HEK293T (cell line): Measurements from ENCODE around the gene CADM2.

Experiments used
- ARNT ChIP-seq: fragments of 450-650 bp; IDR thresholded peaks from 2 replicates; pipeline ENCODE4 v1.6.1; 2017; ENCODE audit warnings: mild to moderate bottlenecking
- BHLHE40 ChIP-seq: fragments of 450-650 bp; IDR thresholded peaks from 2 replicates; pipeline ENCODE4 v1.6.1; 2016; ENCODE audit warnings: mild to moderate bottlenecking, moderate library complexity, borderline replicate concordance
- CTBP1 ChIP-seq: fragments of 450-650 bp; IDR thresholded peaks from 2 replicates; pipeline ENCODE4 v1.6.1; 2016; ENCODE audit warnings: borderline replicate concordance
- ELF4 ChIP-seq: fragments of 450-650 bp; IDR thresholded peaks from 2 replicates; pipeline ENCODE4 v1.6.1; 2017; ENCODE audit warnings: antibody characterized with exemption
- FOXA1 ChIP-seq: fragments of 450-650 bp; IDR thresholded peaks from 2 replicates; pipeline ENCODE4 v1.6.1; 2016; ENCODE audit warnings: mild to moderate bottlenecking
- FOXK2 ChIP-seq: fragments of 450-650 bp; IDR thresholded peaks from 2 replicates; pipeline ENCODE4 v1.6.1; 2016; ENCODE audit warnings: mild to moderate bottlenecking
- FOXM1 ChIP-seq: fragments of 450-650 bp; IDR thresholded peaks from 2 replicates; pipeline ENCODE4 v1.6.1; 2017; ENCODE audit warnings: mild to moderate bottlenecking, borderline replicate concordance
- HDGF ChIP-seq: fragments of 450-650 bp; IDR thresholded peaks from 2 replicates; pipeline ENCODE4 v1.6.1; 2017; ENCODE audit warnings: antibody characterized with exemption, borderline replicate concordance
- L3MBTL2 ChIP-seq: fragments of 450-650 bp; conservative IDR thresholded peaks from 2 replicates; pipeline ENCODE4 v1.6.1; 2016; ENCODE audit warnings: mild to moderate bottlenecking
- LEF1 ChIP-seq: fragments of 450-650 bp; IDR thresholded peaks from 2 replicates; pipeline ENCODE4 v1.6.1; 2017; ENCODE audit warnings: mild to moderate bottlenecking, borderline replicate concordance
- SP1 ChIP-seq: fragments of 450-650 bp; IDR thresholded peaks from 2 replicates; pipeline ENCODE4 v1.6.1; 2017
- SUZ12 ChIP-seq: fragments of 450-650 bp; IDR thresholded peaks from 2 replicates; pipeline ENCODE4 v1.6.1; 2016; ENCODE audit warnings: mild to moderate bottlenecking
- TARDBP ChIP-seq: fragments of 450-650 bp; IDR thresholded peaks from 2 replicates; pipeline ENCODE4 v1.6.1; 2016
- ZNF384 ChIP-seq: fragments of 450-650 bp; IDR thresholded peaks from 2 replicates; pipeline ENCODE4 v1.6.1; 2016

- TF ChIP-seq SP1 (no peak), FOXM1 (no peak), FOXA1 (no peak), FOXK2 (no peak), LEF1 (no peak), HDGF (no peak), CTBP1 (no peak), ZNF384 (no peak), BHLHE40 (no peak), TARDBP (no peak), L3MBTL2 (no peak), SUZ12 (no peak), ELF4 (no peak), ARNT (no peak)
Measured at GRCh38 chr3:85254738-85255137, 295.9 kb downstream of the CADM2 start.
